Activated CD8-positive, alpha-beta memory T cell treated with anti-CD3 and anti-CD28 coated beads, Interleukin-2, amount 50 U/mL, for 48 hours (primary cell): ENCODE data around the gene DIAPH2.

Source experiments
- DNase-seq: peaks from one replicate; pipeline ENCODE4 v3.0.0-alpha.2; 2020

DIAPH2 gene

DNA sequence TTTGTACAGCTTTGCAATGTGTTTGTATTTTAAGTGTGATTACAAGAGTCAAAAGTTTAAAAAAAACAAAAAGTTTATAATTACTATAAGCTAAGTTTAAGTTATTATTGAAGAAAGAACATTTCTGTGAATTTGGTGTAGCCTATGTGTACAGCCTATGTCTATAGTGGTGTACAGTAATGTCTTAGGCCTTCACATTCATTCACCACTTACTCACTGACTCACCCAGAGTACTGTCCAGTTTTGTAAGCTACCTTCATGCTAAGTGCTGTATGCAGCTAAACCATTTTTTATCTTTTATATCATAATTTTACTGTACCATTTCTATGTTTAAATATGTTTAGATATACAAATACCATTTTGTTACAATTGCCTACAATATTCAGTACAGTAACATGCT is 381.3 kb downstream of the DIAPH2 start:
- DNase-seq = no peak

DNA sequence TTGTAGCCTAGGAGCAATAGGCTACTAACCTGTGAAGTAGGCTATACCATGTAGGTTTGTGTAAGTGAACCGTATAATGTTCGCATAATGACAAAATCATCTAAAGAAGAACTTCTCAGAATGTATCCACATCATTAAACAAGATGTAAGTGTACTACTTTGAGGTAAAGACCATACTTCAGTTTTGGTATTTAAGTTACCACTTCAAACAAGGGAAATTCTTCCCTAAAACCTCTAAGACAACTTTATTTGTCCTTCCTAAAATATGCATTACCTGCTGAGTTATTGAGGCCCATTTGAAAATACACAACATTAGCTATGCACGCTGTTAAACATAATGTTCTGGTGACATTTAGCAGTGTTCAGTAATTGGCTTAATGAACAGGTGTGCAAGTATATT is 381.7 kb downstream of the DIAPH2 start:
- DNase-seq = no peak

DNA sequence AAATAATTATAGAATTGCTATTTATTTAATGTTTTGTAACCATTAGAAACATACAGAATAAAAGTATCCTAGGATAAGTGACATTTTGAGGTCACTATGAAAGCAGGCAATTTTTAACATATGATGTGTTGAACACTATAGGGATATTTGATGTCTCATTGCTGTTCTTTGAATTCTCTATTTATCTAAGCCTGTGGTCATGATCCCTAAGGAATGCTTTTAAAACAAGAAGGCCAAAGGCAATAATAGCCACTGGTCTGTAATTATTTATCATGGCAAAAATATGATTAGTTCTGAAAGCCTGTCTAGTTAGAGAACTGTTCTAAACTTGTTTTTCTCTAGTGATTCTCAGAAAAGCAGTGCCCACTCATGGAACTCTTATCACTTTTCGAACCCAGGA is 385.7 kb downstream of the DIAPH2 start:
- no peak for DNase-seq

DNA sequence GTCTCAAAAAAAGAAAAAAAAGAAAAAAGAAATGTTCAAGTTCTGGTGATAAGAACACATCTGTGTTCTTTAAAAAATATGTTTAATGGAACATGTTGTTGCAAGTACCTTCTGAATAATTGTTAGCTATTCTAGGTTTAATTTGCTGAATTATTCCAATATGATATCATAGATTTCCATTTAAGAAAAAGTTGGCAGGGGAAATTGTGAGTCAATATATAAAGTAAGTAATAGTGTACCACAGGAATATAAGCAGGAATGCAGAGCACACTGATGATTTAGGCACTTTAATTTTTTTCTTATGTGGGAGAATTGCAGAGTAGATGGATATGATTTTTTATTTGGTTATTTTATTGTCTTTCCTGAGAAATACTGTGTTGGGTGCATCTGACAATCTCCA is 389.8 kb downstream of the DIAPH2 start:
- no peak for DNase-seq

DNA sequence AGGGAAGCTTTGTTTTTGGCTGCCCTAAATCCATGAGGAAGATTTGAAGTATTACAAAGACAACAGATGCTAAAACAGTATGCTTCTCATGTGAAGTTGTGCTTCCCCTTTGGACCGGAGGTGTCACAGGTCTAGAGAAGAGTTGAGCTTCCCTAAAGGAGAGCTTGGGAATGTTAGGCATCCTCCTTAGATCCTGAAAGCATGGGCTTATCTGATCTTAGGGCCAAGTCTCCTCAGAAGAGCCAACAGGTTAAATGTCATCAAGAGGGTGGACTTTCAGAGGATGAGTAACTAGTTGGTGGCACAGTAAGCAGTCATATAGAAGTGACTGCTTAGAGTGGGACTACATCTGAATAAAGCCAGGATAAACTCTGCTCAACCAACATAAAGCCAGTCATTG is 404.5 kb downstream of the DIAPH2 start:
- DNase-seq = no peak

DNA sequence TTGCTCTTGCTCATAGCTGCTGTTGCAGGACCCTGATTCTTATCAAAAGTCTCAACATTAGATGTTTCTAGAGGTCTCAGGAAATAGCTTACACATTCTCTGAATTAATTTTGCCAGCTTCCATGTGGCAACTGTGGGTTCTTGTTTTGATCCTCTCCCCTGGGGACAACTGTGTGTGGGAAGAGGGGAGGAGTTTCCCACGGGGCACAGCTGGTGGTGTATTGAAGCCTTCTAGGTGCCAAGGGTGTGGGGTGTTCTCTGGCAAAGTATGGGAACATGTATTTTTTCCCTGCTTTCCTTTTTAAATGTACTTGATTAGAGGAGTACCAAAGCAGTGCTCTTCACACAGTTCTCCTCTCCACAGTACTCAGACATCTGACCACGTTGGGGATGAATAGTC is 411.7 kb downstream of the DIAPH2 start:
- no peak for DNase-seq

DNA sequence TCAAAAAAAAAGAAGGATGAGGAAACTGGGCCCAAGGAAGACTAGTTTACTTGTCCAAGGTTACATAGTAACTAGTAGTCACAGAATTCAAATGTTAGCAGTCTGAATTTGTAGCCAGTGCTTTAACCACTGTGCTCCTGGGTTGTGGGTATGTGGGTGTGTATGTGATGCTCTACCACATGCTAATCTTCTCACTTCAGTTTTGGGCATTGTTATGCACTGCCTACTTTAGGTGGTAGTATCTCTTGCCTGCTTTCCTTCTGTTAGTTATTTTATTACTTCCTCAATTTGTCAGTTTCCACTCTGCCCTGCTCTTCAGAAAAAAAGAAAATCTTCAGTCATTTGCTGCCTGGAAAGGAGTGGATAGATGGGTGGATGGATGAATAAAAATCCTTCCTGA is 418.3 kb downstream of the DIAPH2 start:
- no peak for DNase-seq

DNA sequence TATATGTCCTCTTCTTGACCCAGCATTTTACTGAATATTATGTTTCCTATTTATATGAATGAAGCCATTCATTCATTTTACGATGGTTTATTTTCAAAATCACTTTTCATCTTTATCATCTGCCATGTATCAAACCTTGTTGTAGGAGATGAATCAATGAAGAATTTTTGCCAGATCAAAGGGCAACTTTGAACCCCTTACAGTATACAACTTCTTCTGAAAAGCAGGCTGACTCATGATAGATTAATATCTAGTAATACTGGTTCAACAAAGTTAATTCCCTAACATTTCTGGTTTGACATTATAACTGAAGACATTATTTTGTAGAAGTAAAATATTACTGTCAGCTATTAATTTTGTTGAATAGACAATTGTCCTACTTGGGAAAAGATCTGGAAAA is 425.1 kb downstream of the DIAPH2 start:
- DNase-seq = no peak

DNA sequence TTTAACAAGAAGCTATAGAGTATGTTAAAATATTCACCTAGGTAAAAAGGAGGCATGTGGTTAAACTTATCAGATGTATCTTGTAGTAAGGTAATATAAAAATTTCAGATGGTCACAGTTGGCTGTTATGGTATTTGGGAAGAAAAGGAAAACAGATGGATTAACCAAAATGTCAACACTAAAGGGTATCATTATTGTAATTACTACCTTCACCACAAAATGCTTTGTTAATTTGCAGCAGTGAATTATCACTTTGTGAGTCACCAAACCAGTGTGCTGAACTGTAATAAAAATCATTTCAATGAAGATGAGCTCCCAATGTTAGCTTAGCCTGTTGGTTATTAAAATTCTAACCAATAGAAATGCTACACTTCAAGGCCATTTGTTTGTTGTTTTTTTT is 432.9 kb downstream of the DIAPH2 start:
- DNase-seq = no peak

DNA sequence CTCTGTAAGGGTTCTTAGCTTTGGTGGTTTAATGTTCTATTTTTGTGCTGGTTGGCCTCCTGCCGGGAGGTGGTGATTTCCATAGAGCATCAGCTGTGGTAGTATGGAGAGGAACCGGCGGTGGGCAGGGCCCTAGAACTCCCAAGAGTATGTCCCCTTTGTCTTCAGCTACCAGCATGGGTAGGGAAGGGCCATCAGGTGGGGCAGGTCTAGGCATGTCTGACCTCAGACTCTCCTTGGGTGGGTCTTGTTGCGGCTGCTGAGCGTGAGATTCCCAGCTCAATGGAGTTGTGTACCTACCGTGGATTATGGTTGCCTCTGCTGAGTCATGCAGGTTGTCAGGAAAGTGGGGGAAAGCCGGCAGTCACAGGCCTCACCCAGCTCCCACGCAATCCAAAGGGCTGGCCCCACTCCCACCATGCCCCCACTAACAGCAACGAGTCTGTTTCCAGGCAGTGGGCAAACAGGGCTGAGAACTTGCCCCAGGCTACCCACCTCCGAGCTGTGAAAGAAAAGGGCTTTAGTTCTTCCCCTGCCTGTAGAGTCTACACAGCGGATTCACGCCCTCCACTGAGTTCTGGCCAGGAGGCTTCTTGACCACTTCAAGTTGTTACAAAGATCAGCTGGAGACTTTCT is 434.9 kb downstream of the DIAPH2 start:
- DNase-seq = no peak

DNA sequence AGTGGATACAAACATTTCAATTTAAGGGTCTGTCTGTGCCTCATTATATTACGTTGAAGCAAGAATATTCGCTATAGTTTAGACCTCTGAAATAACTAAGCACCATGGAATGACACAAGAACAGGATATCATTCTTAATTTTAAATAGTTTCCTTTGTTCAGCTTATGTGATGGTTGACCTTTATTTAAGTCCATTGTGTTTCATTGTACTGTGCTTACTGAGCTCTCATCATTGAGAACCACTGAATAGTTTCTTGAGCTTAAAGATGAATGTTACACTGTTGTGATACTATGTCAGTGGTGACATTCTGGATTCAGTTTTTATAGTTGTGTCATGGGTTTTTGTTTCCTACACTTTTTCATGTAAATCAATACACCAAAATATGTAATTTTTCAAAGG is 438.4 kb downstream of the DIAPH2 start:
- no peak for DNase-seq

DNA sequence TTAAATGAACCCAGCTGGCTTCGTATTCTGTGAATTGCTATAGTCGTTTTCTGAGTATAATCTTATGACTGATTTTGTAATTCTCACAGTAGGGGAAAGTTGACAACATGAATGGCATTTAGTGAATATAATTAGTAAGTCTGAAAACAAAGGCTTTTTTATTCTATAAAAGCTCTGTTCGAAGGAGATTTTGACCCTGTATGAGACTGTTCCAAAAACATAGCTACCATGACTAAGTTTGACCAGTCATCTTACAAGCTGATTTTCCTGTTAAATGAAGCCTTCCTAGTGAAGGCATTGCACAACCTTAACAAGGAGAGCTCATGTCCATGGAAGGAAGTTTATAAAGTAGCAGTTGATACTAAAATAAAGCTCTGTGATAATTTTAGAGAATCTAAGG is 441.4 kb downstream of the DIAPH2 start:
- DNase-seq = no peak

DNA sequence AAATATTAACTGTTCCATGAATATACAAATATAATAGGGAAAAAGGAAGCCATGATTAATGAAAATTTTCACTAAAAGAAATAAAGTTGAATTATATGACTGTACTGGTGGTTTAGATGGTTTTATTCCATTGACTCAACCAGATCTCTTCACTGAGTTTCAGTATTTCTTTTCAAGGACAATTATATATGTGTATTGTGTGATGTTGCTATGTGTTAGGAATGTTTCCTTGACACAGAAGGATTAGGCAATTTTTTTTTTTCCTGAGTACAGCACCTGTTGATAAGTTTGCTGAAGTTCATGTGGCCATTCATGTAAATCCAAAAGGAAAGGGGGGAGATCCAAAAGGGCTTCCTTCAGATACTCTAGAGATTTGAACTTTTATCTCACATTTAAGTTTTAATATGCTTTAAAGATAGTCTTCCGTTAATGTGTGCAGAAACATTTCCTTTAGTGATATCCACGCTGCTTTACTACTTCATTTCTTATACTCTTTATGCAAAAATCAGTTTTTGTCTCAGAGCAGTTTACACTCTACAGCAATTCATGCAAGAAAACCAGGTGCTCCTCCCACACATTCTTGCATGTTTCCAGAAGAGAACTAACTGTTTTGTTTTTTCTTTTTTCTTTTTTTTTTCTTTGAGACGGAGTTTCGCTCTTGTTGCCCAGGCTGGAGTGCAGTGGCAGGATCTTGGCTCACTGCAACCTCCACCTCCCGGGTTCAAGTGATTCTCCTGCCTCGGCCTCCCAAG is 448.2 kb downstream of the DIAPH2 start:
- DNase-seq = no peak

DNA sequence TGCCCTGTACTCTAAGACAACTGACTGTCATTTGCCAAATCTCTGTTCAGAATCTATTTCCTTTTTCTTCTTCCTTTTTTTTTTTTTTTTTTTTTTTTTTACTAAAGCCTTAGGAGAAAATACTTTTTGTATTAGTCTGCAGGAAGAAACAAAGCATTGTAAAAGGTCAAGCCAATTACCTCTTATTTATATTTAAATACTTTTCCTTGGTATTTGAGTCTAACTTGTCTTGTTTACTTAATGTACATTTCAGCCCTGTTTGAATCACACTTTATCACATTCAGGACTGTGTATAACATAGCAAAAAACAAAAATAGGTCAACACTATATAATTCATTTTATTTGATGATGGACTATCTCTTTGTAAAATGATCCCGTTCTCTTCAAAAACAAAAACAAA is 461.3 kb downstream of the DIAPH2 start:
- no peak for DNase-seq

DNA sequence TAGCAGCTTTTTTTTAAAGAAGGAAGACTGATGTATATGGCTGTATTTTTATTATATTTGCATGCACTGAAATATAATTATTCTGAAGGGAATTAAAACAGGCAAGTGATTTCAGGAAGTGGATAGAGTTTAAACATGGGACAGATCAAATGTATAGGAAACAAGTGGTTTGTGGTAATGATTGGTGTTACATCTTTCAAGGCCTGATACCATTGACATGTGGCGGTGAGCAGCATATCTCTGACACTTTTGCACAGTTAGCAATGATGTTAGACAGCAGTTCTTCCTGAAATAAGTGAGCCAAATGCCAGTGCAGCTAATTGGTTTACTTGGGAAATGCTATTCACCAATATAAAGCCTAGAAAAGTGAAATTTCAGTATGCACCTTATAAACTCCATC is 471.2 kb downstream of the DIAPH2 start:
- no peak for DNase-seq

DNA sequence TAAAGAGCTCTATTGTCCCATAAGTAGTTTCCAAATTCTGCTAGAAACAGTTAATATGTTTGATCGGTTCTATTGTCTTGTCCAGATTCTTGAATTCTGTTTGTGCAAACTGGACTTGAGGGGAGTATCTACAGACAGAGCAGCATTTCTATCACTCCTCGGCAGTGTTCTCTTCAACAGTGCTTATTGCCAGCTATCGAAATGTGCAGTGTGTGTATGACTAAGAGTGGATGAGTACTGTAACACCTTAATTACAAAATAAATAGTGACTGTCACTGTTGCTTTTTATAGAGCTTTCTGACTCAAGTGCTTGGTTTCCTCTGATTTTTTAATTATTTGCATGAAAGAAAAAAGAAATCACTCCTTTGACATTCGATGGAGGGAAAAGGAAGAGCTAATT is 473.6 kb downstream of the DIAPH2 start:
- DNase-seq = no peak

DNA sequence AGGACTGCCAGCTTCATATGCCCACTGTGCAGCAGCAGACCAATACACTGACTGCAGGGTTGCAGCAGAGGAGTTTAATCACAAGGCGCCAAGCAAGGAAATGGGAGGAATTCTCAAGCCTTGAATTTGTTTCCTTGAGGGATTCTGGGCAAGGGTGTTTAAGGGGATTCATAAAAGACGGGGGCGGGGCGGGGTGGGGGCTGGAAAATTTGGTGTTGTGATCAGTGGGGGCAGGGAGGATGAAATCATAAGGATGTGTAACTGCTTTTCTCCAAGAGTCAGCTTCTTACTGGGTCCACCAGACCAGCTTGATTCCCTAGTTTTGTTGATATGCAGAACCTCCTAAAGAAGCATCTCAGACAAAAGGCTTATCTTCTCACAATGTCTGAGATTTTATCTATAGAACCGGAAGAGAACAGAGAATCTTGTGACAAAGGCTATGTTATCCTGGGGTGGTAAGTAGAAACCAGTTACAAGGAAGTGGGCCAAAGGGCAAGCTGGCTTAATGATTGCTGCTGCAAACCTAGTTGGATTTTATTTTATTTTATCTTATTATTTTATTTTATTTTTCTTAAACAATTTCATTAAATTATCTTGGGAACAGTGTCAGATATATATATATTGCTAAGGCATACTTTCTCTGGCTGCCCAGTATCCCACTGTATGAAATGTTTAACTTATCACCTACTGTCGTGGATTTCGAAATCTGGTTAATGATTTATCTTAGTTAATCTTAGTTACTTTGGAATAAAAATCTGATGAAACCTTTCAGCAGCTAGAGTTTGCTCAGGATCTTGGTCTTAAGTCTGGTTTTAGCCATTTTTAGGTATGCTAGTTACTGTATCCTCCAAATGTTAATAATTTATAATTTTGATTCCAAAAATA is 475.5 kb downstream of the DIAPH2 start:
- no peak for DNase-seq

DNA sequence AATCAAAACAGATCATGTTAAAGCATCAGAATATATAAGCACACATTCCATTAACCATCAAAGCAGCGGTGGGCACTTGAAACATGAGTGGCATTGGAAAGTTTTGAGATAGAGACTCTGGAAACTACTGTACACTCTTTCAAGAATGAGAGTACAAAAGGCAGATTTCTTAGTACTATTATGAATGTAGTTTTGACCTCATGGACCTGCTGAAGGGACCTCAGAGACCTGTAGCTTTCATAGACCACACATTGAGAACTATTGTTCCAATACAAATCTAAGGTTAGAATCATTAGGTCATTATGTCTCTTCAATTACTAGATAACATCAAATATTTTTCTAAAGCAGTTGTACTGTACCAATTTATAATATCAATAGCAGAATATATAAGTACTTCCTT is 482.7 kb downstream of the DIAPH2 start:
- no peak for DNase-seq

DNA sequence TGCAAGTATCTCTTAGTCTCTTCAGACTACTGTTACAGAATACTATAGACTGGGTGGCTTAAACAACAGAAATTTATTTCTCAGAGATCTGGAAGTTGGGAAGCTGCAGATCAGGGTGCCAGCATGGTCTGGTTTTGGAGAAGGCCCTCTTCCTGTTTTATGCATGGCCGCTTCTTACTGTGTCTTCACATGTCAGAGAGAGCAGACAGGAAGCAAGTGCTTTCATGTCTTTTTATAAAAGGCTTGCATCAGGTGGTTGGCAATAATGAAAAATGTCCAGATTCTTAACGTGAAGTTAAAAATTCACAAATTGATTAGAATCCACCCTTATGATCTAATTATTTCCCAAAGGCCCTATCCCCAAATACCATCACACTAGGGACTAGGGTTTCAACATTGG is 484.0 kb downstream of the DIAPH2 start:
- DNase-seq = no peak

DNA sequence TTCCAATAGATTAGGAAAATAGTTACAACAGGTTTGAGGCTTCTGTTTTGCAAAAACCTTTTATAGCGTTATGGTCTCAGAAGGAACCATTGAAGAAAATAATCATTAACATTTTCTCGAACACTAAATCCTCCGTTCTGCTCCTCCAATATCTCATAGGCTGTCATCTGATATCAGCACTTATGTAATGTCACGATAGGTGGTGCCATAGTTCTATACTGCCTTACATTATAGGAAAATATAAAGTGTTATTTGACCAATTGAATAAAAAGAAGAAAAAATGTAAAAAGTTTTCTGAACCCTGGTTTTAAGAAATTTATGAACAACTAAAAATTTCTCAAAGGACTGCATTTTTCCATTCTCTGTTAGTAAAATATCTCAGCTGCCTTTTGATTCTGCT is 490.5 kb downstream of the DIAPH2 start:
- no peak for DNase-seq

DNA sequence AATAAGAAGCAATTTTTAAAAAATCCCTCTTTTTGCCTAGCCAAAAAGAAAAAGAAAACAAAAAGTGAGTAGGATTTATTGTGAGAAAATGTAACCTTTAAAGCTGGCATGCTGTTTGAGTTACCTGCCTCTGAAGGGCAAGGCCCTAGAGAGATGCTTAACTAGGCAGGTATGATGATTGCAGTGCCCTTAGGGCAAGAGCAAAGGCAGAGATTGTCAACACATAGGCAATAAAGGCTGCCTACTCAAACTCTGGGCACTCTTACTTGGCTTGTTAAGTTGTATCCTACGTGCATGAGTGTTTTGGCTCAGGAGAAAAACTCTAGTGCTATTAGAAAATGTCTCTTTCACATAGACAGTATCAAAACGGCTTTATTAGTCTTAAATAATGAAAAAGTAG is 505.0 kb downstream of the DIAPH2 start:
- no peak for DNase-seq

DNA sequence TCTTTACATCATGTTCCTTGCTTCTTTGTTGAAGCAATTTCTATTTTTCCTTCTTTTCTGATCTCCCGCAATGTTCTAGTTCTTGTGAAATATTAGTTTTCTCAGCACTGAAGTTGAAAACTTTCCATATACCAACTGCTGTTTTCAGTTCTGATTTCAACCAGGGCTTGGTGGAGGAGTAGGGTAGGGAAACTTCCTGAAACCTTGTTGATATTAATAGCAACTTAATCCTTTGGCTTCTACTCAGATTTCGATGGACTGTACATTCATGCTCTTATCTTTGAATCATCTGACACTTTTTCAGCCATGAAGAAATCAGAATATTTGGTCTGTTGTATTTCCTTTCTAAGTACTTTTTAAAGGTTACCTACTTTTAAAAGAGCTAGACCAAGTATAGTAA is 514.9 kb downstream of the DIAPH2 start:
- no peak for DNase-seq

DNA sequence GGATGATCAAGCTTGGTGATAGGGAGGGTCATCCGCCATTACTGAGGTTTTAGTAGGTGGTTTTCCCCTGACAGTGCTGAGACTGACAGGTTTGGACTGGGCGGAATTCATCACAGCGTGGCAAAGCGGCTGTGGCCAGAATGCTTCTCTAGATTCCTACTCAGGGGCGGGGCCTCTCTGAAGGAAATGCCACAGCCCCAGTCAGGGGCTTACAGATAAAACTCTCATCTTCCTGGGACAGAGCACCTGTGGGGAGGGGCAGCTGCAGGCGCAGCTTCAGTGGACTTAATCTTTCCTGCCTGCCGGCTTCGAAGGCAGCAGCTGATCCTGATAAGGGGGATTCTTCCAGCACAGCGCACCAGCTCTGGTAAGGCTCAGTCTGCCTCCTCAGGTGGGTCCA is 515.8 kb downstream of the DIAPH2 start:
- DNase-seq = no peak

DNA sequence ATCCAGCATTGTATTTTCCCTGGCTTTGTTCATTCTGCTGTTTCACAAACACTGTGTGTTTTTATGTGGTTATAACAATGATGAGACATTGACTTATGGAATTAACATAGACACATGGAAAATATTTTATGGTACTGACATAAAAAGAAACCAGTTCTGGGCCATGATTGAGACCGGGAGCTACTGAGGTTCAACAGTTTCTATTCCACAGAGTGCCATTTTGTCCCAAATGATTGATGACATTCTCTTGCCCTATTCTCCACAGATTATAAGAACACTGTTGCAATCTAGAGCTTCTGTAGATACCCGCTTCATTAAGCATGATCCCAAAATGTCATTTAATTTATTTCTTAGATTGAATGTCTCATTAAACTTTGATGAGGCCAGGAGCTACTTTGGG is 525.9 kb downstream of the DIAPH2 start:
- DNase-seq = no peak
